Midbrain (tissue), 1 donor: Measurements from ENCODE around the gene SNTB2.
"Not testable (repeated sequence)": the region's sequence is repeated elsewhere in the genome, so short reads cannot be mapped to it uniquely, and the experiment has no call there.

Experiments used
- DNase-seq: peaks from one replicate; lab custom pipeline; 2025; lab: John Stamatoyannopoulos, UW

The SNTB2 gene

DNA sequence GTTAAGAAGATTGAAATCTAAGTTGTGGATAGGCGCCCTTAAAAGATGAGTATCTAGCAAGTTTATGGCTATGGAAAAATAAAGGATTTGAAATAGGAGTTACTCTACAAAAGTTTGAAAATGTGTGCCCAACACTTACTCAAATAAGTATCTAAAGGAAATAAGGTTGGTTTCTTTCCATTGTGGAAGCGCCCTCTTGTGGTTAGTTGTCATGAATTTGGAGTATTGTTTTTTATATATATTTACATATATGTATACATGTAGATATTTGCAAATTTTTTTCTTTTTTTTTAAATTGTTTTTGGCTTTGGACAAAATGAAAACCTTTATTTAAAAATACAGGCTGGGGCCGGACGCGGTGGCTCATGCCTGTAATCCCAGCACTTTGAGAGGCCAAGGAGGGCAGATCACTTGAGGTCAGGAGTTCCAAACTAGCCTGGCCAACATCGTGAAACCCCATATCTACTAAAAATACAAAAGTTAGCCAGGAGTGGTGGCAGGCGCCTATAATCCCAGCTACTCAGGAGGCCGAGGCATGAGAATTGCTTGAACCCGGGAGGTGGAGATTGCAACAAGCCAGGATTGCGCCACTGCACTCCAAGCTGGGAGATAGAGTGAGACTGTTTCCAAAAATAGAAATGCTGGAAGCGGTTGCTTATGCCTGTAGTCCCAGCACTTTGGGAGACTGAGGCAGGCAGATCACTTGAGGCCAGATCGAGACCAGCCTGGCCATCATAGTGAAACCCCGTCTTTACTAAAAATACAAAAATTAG, 100.2 kb downstream of the SNTB2 start:
- peak; percentile 50 for DNase-seq

DNA sequence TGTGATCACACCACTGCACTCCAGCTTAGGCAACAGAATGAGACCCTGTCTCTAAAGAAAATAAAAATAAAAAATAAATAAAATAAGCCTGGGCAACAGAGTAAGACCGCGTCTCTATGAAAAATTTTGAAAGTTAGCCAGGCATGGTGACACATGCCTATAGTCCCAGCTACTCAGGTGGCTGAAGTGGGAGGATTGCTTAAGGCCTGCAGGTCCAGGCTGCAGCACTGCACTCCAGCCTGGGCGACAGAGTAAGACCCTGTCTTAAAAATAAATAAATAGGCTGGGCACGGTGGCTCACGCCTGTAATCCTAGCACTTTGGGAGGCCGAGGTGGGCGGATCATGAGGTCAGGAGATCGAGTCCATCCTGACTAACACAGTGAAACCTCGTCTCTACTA, 104.7 kb downstream of the SNTB2 start:
- not testable (repeated sequence) for DNase-seq

DNA sequence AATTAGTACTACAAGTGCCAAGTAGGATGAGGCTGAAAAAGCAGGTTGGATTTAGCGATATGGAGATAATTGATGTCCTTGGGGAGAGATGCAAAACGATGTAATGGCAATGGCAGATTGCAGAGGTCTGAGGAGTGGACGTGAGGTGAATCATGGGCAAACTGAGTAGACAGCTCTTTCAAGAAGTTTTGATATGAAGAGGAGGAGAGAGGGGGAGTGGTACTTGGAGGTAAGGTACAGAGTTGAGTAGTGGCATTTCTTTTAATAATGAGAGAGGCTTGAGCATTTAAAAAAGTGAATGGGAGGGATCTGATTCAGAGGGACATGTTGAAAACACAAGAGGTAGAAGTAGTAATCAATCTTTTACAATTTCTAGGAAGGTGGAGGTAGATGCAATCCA, 106.4 kb downstream of the SNTB2 start:
- DNase-seq = no peak

DNA sequence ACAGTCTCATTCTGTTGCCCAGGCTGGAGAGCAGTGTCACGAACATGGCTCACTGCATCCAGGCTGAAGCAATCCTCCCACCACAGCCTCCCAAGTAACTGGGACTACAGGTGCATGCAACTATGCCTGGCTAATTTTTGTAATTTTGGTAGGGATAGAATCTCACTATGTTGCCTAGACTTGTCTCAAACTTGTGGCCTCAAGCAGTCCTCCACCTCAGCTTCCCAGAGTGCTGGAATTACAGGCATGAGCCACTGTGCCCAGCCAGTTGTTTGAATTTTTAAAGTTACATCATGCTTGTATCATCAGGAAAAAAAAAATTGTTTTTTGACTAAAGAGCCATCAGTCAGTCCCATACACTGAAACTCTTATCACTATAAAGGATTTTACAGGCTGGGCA, 107.1 kb downstream of the SNTB2 start:
- DNase-seq = no peak

DNA sequence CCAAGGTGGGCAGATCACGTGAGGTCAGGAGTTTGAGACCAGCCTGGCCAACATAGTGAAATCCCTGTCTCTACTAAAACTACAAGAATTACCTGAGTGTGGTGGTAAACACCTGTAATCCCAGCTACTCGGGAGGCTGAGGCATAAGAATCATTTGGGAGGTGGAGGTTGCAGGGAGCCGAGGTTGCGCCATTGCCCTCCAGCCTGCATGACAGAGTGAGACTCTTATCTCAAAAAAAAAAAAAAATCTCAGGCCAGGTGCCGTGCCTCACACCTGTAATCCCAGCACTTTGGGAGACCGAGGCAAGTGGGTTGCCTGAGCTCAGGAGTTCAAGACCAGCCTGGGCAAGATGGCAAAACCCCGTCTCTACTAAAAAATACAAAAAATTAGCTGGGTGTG, 109.8 kb downstream of the SNTB2 start:
- not testable (repeated sequence) for DNase-seq

DNA sequence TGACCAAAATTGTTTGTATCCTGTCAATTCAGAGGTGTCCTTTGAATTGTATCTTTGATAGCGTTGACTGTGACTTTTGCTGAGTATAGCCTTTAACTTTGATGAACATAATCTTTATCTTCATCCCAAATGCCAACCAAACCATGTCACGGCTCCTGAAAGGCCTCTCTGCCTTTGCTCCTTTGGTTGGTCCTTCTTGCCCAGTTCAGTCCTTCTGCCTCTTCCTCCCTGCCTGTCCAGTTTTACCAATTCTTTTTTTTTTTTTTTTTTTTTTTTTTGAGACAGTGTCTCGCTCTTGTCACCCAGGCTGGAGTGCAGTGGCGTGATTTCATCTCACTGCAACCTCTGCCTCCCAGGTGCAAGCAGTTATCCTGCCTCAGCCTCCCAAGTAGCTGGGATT, 111.3 kb downstream of the SNTB2 start:
- no peak for DNase-seq

DNA sequence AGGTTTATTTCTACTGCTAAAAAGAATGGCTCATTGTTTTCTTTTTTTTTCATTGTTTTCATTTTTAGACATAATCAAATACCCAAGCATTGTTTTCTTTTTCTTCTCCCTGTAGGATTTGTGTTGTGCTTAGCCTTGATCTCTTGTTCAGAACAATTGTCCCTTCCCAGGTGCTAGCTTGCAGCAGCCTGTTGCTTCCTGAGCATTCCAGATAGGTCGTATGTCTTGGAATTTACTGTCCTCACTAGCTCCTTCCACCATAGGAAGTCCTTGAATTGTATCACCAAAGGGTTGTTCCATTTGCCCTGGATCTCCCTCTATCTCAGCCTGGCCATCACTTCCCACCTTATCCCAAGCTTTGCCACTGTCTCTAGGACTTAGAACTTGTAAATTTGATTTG, 114.2 kb downstream of the SNTB2 start:
- no peak for DNase-seq

DNA sequence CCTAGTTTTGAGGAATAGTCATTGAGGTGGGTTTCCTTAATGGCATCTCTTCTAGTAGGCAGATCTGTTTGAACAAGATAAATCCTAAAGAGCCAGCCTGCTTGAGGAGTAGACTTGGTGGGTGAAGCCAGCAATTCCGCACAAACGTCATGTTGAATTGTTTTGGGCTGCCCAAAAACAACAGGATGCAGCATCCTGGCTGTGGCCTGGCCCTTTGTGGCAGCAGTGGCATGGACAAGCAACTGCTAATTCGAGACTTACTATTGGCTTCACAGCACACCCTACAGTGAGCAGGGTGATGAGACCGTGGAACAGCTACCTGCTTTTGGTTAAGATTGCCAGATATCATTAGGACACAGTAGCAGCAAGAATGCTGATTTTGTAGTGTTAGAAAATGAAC, 114.9 kb downstream of the SNTB2 start:
- no peak for DNase-seq

DNA sequence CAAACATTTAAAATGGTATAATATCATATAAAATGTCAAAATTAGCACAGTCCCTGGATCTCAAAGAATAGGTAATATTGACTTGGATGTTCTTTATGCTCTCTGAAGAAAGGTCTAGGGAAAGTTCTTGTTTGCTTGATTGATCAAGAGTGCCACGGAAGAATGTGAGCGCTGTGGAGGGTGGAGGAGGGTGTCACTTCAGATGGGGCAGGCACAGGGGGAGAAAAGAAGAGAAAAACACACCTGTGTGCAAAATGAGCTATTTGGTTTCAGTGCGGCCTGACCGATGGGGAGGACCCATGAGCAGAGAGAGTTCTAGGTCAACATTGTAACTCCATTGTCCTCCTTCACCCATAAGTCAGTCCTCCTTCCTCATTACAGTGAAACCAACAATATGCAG, 115.3 kb downstream of the SNTB2 start:
- no peak for DNase-seq

DNA sequence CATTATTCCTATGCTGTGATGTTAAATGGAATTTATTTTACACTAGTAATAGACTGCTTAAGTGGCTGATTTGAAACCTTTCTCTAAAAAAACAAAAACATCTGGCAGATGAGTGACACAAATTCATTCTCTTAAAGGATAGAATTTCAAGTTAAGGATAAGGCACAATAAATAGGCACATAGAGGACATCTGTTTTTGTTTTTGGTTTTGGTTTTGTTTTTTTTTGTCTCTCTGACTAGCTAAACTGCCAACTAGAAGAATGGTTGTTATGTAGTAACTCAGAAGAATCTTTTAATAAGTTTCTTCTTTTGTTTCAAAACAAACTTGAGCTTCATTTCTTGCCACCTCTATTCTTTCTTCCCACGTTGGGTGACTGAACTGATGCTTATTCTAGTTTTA, 119.1 kb downstream of the SNTB2 start:
- no peak for DNase-seq

DNA sequence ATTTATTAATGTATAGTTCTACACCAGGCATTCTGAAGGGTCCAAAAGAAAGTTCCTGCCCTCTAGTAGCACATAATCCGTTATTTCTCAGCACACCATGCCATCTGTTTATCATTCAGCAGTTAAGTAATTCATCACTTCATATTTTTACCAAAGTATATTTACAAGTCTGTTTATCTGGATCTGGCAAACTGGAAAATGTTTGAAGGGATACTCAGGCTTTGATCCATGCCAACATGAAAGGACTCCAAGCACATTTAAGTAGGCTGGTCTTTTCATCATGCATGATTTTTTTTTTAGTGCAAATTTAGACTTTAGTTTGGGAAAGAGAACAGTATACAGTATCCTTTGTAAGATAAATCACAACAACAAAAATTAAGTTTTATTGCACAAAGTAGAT, 120.1 kb downstream of the SNTB2 start:
- DNase-seq = no peak

DNA sequence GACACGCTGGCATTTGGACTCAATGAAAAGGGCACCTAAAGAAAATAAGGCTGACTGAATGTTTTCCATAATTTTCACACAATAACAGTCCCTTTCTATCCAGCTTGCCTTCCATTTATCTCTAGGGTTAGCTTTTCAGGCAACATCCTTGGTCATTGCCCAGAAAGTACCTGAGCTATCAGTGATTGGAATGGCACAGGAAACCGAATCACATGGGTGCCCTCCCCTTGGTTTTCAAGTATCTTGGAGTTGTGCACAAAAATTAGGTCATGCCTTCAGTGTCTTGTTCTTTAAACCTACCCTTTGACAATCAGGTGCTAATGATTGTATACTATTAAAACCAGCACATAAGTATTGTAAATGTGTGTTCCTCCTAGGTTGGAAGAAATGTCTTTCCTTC, 120.9 kb downstream of the SNTB2 start:
- DNase-seq = no peak

DNA sequence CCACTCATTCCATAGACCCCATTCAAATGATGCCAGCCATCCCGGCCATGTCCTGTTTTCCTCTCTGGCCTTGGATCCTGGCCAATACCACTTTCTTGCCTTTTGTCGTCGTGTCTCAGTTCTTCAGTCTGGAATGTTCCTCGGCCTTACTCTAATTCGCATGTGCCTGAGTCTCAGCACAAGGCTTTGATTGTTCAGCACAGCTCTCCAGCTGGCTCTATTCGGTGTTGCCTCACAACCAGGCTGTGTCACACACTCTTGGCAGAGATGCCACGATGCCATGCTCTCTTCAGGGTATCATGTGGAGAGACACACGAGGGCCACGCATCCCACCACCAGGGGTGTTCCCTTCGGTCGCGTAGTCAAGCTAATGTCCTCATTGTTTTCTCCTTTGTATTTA, 122.4 kb downstream of the SNTB2 start:
- peak; percentile 75 for DNase-seq

DNA sequence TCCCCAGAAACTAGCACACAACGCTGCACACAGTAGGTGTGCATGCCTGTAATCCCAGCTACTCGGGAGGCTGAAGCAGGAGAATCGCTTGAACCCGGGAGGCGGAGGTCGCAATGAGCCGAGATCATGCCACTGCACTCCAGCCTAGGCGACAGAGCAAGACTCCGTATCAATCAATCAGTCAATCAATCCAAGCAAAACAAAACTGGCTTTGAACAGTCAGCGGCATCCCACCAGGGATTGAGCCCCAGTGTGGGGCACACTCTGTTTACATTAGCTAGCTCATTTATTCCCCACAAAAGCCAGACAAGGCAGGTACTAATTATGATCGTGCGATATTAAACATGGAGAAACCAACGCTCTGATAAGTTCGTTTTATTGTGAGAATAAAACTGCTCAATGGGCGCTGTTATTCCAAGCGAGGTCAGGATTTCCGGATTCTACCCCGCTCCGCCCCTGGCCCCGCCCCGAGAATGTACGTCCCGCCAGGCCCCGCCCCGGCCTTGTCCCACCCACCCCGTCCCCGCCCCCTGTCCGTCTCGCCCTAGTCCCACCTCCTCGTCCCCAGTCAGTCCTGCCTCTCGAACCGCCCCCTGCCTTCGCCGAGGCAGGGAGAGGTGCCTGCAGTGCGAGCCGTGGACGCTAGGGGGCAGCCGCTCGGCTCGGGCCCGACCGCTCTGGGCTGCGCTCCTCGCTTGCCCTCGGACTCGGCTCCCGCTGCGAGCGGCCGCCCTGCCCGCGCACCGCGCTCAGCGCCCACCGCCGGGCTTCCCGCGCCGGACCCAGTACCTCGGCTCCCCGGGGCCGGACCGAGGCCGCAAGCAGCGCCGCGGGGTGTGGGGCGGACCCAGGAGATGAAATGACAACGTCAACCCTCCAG, 123.9 kb downstream of the SNTB2 start, which contains the start of gene VPS4A:
Gene VPS4A (plus strand): TSS at position 698 of the 880 bp plus-strand sequence. CDS start 162 bp downstream, at position 860.
- DNase-seq = peak; percentile 96

DNA sequence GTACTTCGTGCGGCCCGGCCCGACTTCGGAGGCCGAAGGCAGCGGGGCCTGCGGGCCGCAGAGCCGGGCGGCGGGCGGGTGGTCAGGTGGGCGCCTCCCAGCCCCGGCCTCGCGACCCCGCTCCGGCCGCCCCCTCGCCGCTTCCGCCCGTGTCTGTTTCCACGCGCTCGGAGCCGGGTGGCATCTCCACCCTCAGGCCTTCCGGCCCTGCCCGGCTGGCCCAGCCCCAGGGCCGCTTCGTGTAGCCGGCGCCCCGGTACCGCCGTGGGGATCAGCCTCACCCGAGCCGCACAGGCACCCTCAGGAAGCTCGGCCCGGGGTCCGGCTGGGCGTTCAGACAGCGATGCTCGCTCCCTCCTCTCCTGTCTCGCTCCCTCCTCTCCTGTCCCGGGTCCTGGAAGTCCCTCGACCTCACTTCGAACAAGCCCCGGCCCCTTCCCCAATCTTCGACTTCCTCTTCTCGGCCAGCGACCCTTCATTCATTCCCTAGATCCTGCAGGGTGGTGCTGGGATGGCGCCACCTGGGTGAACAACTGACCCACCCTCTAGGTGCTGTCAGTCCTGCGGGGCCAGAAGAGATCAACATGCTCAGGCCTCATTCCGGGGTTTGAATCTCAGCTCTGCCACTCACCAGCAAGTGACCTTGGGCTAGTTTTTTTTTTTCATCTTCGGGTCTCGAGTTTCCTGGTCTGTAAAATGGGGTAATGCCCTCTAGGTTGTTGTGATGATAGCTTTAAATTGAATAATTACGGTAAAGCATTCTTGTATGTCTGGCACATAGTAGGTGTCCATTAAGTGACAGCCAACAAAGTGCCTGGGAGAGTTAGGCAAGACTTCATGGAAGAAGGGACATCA, 124.8 kb downstream of the SNTB2 start:
- DNase-seq = no peak

DNA sequence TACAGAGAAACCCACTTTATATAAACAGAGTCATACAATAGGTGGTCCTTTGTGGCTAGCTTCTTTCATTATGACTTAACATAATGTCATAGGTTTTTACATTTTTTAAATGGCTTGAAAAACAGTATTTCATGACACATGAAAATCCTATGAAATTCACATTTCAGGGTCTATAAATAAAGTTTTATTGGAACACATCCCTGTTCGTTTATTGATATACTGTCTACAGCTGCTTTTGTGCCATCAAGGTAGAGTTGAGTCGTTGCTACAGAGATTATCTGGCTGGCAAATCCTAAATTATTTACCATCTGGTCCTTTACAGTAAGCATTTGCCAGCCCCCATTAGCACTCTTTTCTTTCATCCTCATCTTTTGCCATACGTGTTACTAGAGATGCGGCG, 126.5 kb downstream of the SNTB2 start:
- DNase-seq = no peak

DNA sequence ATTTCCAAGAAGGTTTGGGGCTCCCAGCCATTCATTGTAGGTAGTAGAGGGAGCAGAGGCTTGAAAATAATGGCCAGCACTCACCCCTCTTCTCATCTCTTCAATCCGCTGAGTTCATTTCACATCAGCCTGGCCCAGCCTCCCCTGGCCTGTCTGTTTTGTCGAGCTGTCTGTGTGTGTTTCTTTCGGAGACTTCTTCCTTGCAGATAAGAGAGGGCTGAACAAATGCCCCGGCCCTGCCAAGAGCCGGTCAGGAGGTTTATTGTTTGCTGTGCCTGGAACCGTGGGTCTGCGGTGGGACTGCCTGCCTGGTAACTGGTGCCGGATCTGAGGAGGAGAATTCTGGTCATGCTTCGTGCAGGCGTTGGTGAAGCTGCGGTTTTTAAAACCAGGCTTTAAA, 127.6 kb downstream of the SNTB2 start:
- DNase-seq = no peak

DNA sequence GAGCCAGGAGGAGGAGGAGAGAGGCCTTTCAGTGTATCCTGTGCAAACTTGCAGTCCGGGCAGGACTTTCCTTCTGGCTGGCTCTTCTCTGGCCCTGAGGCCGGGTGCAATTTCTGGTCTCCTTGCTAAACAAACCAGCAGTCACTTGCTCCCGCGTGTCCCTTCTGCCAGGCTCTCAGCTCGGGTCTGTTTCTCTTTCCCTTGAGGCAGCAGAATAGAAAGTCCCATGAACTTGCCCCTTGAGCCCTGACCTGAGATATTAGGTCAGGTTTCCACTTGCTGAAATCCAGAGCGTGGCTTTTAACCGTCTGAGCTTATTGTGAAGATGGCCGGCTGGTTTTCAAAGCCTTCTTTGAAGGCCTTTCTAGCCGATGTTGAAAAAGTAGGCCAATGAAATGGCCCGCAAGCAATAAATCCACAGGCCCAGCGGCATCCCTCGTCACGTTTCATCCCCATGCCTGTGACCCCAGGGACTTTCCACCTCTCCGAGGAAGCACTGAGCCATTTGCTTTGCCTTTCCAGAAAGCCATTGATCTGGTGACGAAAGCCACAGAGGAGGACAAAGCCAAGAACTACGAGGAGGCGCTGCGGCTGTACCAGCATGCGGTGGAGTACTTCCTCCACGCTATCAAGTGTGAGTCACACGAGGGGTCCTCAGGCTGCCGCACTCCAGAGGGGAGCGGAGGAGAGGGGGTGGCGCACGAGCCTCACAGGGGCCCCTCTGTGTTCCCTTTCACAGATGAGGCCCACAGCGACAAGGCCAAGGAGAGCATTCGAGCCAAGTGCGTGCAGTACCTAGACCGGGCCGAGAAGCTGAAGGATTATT, 128.7 kb downstream of the SNTB2 start:
- DNase-seq = no peak

DNA sequence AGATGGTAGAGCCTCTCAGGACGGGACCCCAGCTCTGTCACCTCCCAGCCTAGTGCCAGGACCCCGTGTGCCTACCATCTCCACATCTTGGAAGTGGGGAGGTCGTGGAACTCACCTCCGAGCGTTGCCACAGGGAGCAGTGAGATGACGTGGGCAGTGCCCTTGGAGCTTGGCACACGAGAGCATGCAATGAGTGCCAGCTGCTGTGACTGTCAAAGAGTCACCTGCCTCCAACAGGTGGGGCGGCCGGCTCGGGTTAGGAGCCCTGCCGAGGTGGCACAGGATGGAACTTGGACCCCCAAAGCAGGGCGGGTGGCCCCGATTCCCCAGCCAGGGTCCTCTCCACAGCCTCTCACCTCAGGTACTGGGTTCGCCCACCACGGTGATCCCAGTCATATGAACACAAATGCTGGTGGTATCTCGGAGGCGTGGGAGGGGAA, 129.7 kb downstream of the SNTB2 start:
- DNase-seq = no peak

DNA sequence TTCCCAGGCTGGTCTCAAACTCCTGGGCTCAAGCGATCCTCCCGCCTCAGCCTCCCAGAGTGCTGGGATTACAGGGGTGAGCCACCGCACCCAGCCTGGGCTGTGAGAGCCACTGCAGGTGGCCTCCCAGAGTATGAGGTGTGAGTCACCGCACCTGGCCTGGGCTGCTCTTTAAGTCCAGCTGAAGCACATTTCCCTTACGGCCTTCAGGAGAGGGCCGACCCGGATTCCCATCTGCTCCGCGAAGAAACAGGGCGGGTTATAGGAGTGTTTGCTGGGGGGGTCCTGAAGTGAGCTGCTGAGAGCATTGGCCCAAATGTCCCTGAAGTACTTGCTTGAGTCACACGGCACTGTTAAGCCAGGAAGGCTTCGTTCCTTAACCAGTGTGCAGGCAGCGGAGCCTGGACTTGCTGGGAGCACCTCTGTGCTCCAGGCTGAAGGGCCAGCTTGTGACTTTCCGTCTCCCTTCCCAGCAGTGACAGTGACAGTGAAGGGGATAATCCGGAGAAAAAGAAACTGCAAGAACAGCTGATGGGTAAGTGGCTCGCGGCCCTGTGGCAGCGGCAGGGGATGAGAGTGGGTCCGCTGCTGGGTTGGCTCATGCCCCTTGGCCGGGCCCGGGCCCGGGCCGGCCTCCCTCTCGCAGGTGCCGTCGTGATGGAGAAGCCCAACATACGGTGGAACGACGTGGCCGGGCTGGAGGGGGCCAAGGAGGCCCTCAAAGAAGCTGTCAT, 131.4 kb downstream of the SNTB2 start:
- DNase-seq = no peak

DNA sequence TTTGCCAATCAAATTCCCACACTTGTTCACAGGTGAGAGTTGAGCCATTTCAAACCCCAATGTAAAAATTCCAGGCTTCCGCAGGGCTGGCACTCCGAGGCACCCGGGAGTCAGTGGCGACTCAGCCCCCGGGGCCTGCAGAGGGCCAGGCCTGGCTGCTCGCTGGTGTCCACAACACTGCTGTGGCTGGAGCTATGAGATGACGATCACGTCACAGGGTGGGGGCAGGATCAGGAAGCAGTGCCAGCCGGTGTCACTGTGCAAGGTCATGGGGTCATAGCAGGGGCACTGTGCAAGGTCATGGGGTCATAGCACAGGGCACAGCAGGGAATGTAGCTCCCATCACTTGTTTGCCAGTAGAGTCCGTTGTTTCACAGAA, 131.9 kb downstream of the SNTB2 start:
- no peak for DNase-seq
